Globus pallidus (tissue), 1 donor: Measurements from ENCODE around the gene PTPN14.

Experiments
- DNase-seq: peaks from one replicate; pipeline ENCODE4 v3.0.0-alpha.2; 2015; ENCODE audit warnings: low spot score

The PTPN14 gene

GRCh38 chr1:214305164-214305751 lies 246.1 kb downstream of the PTPN14 start:
- no peak for DNase-seq

DNA sequence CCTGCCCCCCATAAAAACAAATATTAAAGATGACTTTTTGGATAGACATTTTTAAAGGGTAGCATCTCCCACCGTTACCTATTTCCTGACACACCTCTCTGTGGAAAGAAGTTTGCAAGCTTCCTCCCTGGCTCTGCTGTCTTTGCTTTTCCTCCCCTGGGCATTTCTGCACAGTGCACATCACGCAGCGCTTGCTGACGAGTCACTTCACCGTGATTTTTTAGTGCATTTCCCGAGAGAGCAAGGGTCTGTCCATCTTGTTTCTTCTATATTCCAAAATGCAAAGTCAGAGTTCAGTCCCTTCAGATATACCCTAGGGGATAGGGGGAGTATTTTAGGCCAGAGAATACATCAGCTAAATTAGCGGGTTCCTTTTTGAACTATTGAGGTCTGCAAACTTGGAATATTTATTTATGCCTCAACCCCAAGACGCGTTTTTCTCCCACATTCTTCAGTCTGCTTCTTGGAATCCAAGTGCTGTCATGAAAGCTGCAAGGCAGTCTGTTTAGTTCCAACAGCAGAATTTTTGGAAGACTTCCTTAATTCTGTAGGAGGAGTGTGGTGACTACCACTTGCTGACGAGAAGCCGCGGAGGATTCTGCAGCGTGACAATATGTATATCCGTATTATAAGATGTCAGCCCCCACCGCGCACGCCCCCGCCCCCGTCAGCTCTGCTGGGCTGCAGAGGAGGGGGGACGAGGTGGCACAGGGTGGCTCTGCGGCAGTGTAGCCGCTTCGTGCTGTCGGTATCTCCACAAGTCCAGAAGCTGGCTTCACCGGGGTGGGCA lies 248.1 kb downstream of the PTPN14 start:
- no peak for DNase-seq

DNA sequence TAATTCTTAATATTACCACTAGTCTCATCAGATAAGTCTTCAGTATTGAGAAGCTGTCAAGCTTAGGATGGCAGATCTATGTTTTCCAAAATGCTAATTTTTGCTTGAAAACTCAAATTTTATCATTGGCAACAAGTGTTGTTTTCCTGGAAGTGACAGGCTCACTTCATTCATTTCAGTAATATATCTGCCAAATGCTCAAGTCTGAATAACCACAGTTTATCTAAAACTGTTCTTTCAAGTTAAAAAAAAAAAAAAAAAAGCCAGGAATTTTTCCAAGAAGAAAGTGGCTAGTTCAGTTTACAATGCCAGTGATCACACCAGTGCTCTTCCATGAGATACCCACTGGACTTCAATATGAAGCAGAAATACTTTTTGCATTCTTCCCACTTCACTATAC lies 249.9 kb downstream of the PTPN14 start:
- no peak for DNase-seq

- no peak for DNase-seq
These were observed 251.1 kb downstream of the PTPN14 start for GRCh38 chr1:214300149-214300780.
